CD4-positive, alpha-beta T cell treated with Interleukin-4 for 1 hour (primary cell): ENCODE measurements around the gene DHDDS.
"Not testable (repeated sequence)": the region's sequence is repeated elsewhere in the genome, so short reads cannot be mapped to it uniquely, and the experiment has no call there.

Source experiments
- DNase-seq, 2 donors: peaks; one replicate each; pipeline ENCODE4 v3.0.0-alpha.2; 2020 to 2022

DHDDS gene

DNA sequence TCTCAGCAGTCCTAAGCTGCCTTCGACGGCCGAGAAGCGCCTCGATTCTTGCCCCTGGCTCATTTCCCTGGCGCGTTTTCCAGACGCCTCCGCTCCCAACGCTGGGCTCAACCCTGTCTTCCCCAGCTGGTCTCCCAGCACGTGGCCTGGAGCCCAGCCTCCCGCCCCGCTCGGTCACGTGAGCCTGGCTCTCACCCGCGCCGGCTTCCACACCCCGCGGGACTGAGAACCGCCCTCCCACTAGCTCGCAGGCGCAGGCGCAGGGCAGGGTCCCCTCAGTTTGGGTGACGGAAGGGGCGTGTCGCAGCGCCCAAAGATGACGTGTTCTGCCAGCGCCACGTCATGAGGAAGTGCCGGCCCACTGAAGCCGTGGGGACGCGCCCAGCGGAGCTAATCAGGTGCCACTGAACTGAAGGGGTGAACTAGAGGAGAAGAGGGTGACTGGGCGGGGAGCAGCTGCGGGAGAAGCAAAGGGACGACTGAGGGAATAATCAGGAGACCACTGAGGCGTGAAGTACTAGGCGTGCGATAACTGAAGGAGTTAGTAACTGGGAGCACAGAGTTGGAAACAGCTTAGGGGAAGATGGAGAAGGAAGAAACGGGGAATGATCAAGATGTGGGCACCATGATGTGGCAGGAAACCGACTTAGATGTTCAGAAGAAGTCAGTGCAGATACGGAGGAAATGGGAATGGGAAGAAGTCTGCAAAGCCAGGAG, at the start of gene DHDDS:
TSS of gene DHDDS (plus strand) at position 343 of the 717 bp plus-strand sequence. CDS start 625 bp downstream, outside the sequence.
- DNase-seq = peak; percentile 98 to 99

GRCh38 chr1:26384076-26384475, 48.0 kb upstream of the DHDDS start:
- DNase-seq = peak in 1 of 2 donors; percentile 36

DNA sequence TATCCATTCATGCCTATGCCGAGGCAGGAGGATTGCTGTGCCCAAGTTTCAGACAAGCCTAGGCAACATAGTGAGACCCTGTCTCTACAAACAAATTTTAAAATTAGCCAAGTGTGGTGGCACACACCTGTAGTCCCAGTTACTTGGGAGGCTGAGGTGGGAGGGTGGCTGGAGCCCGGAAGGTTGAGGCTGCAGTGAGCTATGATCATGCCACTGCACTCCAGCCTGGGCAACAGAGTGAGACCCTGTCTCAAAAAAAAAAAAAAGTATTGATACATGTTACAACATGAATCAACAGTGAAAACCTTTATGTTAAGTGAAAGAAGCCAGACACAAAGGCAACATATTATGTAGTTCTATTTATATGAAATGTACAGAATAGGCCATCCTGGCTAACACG, 47.1 kb upstream of the DHDDS start:
- not testable (repeated sequence) for DNase-seq

DNA sequence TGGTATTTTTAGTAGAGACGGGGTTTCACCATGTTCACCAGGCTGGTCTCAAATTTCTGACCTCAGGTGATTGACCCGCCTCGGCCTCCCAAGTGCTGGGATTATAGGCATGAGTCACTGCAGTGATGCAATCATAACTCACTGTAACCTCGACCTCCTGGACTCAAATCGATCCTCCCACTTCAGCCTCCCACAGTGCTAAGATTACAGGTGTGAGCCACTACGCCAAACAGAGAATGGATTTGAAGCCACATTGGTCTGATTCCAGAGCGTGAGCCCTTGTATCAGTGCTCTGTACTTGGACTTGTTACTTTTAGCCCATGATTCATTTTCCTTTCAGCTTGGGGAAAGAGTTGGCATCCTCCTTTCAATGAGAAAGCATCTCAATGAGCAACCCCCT, 44.7 kb upstream of the DHDDS start:
- no peak for DNase-seq

DNA sequence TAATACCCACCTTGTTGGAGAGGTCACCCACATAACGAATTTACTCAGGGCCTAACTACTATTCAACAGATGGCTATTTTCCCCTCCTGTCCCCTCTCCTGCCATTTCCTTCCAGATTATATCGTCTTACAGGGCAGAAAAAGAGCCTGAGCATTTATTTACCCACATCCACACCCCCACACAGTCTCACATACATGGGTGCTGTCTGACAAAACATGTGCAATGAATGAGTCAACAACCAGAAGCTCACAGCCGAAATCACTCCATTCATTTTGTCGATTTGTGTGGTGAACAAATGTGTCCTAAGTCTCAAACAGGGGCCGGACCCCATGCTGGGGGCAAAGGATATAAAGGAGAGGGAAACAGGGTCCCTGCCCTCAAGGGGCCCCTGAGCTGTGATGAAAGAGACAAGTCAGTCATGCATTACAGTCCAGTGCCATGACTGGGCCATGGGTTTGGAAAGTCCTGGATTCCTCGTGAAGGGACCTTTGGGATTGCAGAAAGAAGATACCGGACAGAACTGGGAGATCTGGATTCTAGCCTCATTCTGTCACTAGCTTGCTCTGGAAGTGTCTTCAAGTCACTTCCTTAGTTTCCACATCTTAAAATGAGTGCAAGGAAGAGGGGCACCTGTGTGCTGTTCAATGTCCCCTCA, 43.2 kb upstream of the DHDDS start:
- no peak for DNase-seq

GRCh38 chr1:26389604-26390247, 42.4 kb upstream of the DHDDS start:
- no peak for DNase-seq

GRCh38 chr1:26391450-26391849, 40.7 kb upstream of the DHDDS start:
- DNase-seq = peak; percentile 53 to 76

DNA sequence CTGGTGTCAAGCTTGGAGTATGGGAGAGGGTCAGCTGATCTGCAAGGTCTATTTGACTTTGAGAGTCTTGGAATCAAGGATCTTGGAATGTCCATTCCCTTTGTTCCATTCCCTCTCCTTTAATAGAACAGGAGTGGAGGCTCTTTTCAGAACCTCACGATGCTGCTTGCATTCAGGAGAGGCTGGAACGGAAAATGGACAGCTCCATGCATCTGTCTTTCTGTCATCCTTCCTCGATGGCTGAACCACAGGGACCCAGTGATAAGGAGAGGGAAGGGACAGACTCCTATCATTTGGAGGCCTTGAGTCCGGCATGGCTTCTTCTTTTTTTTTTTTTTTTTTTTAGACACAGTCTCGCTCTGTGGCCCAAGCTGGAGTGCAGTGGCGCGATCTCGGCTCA, 36.4 kb upstream of the DHDDS start:
- no peak for DNase-seq

GRCh38 chr1:26399034-26399433, 33.1 kb upstream of the DHDDS start:
- DNase-seq = no peak

DNA sequence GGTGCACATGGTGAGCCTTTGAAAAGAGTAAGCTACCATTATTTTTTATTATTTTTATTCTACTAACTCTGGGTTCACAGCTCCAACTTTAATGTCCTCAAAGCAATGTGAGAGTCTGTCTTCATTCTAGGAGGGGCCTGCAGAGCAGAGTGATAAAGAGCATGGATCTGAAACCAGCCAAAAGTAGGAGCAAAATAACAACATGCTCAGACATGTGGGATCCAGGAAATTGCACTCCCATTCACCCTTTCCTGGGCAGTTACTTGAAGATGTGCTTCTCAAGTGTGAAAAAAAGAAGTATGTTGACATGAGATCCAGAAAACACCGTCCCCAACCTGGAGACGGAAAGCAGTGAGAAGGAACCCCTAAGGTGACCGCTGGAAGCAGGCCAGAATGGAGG, 30.2 kb upstream of the DHDDS start:
- DNase-seq = no peak

DNA sequence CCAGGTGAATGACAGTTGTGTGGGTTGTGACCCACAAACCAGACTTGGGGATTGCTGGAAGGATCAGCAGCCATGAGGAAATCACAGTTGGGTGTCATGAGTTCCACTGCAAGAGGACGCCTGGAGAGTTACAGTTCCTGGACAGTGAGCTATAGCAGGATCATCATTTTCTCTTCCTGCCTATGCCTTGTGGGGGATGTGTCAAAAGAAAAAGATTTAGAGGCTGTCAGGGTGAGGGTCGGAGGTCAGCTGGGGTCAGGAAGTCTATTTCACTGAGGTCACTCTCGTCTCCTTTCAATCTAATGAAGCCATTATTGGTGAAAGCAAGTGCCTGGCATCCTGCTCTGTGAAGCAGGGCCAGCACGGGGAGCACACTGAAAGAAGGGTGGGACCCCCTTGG, 28.5 kb upstream of the DHDDS start:
- no peak for DNase-seq

DNA sequence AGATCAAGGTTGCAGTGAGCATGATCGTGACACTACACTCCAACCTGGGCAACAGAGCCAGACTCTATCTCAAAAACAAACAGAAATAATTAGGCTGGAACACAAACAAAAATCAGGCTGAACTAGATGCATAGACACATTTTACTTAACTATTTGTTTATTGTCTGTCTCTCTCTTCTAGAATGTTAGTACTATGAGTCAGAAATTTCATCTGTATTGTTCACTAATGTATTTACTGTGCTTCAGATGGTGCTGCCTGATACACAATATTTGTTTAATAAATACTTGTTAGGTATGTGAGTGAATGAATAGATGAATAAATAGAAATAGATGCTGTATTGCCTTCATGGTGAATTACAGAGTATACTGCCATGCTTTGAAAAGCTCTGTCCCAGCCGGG, 27.5 kb upstream of the DHDDS start:
- DNase-seq = no peak

- DNase-seq = no peak
Measured at GRCh38 chr1:26405281-26405915, 26.7 kb upstream of the DHDDS start.

GRCh38 chr1:26408604-26409003, 23.5 kb upstream of the DHDDS start:
- peak; percentile 67 to 80 for DNase-seq

DNA sequence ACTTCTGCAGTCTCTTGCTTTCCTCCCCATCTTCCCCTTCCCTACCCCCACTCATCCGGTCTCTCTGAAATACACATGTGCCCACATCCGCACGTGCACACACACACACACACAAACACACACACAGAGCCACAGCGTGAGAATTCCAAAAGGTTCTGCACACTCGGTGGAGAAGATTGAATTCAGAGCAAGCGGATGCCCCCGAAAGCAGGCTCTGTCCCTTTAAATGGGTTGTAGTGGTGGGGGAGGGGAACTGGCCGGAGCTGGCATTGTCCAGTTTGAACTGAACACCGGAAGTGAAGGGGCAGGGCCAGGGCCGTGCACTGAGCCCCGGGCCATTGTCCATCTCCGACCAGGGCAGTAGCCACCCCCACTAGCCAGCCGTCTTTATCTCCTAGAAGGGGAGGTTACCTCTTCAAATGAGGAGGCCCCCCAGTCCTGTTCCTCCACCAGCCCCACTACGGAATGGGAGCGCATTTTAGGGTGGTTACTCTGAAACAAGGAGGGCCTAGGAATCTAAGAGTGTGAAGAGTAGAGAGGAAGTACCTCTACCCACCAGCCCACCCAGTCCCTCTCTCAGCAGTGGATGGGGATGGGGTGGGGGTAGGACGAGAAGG, 22.8 kb upstream of the DHDDS start:
- no peak for DNase-seq

GRCh38 chr1:26410706-26411623, 21.2 kb upstream of the DHDDS start, which contains the start of gene LIN28A:
Gene LIN28A (plus strand): TSS chr1:26410817. CDS start chr1:26410892, 75 bp downstream.
- DNase-seq = no peak

- DNase-seq = no peak
Measured at GRCh38 chr1:26411624-26412074, 20.5 kb upstream of the DHDDS start.

DNA sequence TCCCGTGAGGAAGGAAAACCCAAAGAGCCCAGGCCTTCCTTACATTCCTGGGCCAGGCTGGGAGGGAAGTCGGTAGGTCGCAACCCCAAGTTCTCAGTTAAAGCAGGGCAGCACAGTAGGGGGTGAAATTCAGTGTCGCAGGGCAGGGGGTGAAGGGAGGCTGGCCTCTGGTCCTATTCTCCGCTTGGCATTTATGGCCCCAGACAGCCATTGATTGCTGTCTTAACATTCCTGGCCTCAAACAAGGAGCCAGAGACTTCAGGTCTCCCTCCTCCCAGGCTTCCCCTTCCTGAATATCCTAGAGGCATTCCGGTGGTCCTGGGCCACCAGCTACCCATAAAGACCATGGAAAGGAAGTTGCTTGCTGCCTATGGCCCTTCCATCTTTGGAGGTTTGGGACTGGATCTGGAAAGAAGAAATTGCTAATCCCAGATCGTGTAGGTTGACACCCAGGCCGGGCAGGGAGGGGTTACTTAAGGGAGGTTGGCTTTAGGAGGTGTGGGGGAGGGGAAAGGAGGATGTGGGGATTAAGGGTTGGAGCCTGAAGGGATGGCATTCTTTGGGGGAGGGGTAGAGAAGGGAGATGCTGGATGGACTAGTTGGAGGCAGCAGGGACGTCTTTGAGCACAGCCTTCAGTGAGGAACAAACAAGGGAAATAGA, 19.8 kb upstream of the DHDDS start:
- no peak for DNase-seq

GRCh38 chr1:26413031-26413430, 19.1 kb upstream of the DHDDS start:
- DNase-seq = no peak

DNA sequence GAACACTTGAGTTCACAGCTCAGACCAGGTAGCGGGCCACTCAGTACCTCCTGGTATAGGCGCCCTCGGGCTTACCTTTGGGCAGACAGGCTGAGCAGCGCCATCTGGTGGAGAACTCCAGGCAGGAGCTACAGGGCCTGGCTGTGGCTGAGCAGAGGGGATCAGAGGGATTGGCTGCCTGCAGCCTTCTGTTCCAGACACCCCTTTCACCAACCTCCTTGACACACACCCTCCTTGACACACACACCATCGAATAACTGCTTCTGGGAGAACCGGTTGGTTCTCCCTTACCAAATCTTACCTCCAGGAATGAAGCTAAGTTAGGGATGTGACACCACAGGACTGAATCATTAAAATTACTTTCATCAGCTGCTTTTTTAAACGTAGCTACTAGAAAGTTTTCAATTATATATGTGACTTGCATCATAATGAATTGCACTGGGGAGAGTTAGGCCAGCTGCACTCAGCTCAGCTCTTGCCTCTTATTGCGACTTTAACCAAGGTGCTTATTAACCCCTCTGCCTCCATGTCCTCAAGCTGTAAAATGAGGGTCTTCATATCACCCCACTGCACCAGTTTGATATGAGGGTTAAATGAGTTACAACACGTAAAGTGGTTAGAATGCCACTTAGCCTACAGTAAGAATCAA, 14.9 kb upstream of the DHDDS start:
- DNase-seq = peak; percentile 84 to 85
